Erythroblast (primary cell): ENCODE measurements around the gene SLC6A17.

ENCODE experiments used
- GATA1 ChIP-seq: IDR thresholded peaks from 2 replicates; pipeline ENCODE4 v1.6.1; 2011; ENCODE audit warnings: low read depth, mild to moderate bottlenecking, control low read depth, low read length, moderate library complexity
- POLR2A ChIP-seq: IDR thresholded peaks from 2 replicates; pipeline ENCODE4 v1.6.1; 2011; ENCODE audit warnings: mild to moderate bottlenecking, low read length

DNA sequence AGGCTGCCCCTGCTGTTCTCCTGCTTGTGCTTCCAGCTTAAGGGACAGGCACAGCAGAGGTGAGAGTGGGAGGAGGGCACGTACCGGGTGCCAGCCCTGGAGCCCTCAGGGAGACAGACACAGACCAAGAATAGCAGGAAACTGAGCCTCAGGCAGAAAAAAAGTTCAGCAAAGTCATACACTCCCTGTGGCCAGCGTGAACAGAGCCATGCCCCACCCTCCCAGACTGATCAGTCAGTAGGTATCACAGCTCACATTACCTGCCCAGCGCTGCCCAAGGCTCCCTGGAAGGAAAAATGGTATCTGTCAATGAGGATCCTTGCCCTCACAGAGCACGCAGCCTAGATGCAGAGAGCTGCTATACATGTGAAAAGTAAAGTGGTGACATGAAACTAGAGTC is 36.7 kb upstream of the SLC6A17 start:
- no peak for TF ChIP-seq POLR2A
- no peak for TF ChIP-seq GATA1
